DMS79 (cell line): ENCODE data around the gene ARL14.

Experiments
- DNase-seq: peaks from one replicate; lab custom pipeline; 2025; lab: John Stamatoyannopoulos, UW

The ARL14 gene

GRCh38 chr3:160676547-160677303 is at the start of gene ARL14:
ARL14 (plus strand) TSS chr3:160677160; CDS start chr3:160677347, 187 bp downstream.
- DNase-seq: no peak

GRCh38 chr3:160629491-160629890 is 47.5 kb upstream of the ARL14 start:
- no peak for DNase-seq

GRCh38 chr3:160633361-160634083 is 43.4 kb upstream of the ARL14 start:
- no peak for DNase-seq

DNA sequence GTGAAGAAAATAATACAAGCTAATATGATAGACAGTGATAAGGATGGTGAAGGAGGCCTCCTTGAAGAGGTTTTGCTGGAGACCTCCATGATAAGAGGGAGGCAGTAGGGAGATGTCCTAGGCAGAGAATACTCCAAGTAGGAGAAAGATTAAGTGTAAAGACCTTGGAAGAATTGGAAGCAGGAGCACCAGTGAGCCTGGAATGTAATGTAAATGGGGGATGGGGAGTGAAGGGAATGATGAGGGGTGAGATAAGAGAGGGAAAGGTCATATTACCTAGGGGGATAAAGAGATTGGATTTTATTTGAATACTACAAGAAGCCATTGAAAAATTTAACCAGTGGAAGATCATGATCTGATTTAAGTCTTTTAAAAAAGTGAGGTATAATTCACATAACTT is 41.7 kb upstream of the ARL14 start:
- no peak for DNase-seq

DNA sequence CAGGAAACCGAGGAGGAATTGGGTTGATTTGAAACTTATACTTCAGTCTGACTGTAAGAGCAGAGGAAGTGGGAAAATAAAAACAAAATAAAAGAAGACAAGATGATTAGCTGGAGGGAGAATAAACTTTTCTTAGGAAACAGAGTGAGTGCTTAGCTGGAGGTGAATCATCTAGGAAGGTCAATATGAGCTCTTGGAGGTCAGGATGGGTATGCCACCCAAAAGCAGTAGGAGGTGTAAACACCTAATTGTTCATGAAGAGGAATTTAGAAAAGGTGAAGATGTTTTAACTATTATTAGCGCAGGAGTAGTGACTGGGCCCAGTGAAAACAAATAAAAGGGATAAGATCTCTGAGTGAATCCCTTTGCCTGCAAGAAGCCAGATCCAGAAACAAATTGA is 39.9 kb upstream of the ARL14 start:
- DNase-seq: no peak

GRCh38 chr3:160638184-160638583 is 38.8 kb upstream of the ARL14 start:
- no peak for DNase-seq

DNA sequence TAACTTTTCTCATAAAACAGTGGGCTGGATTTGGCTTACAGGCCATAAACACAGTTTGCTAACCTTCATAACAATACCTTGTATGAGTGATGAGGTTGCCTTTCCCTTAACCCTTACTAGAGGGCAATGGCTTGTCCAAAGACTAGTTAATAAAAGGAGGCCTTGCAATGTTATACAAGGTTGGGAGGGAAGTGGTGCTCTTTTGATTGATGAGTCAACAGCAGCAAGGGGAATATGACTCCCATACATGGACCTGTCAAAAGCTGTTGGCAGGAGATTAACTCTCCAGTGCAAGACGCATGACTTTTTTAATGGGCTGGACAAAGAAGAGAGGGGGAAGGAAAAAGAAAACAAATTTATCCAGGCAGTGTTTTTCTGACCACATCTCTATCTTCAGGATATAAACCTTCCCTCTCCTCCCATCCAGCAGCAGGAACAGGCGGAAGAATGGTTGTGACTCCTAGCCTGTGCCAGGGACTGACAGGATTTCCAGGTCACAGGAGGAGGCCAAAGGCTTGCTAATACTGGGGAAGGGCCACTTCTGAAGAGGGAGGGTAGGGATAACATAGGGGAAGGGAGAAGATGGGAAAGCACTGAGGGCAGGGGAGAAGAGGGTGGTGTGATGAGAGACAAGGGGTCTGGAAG is 35.2 kb upstream of the ARL14 start:
- no peak for DNase-seq

GRCh38 chr3:160643994-160644393 is 33.0 kb upstream of the ARL14 start:
- DNase-seq: no peak

DNA sequence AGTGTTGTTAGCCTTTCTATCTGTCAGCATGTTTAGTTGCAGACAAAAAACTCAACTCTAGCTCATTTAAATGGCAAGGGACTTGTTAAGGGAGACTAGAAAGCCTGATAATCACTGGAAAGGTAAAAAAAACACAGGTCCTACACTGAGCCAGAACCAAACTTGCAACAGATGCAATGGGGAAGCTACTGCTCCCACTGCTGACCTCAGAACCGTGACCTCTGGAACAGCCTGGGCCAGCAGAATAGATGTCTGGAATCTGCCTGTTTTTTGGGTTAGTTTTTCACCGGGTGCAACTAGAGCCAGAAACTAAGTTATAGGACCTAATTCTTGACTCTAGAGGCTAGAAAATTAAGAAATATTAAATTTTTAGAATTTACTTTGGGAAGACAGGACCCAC is 32.5 kb upstream of the ARL14 start:
- no peak for DNase-seq

- DNase-seq: no peak
Measured at GRCh38 chr3:160648701-160649100, 28.3 kb upstream of the ARL14 start.

- DNase-seq: no peak
Measured at GRCh38 chr3:160649596-160649995, 27.4 kb upstream of the ARL14 start.

GRCh38 chr3:160653512-160653911 is 23.4 kb upstream of the ARL14 start:
- no peak for DNase-seq

- no peak for DNase-seq
Measured at GRCh38 chr3:160660902-160661301, 16.1 kb upstream of the ARL14 start.

DNA sequence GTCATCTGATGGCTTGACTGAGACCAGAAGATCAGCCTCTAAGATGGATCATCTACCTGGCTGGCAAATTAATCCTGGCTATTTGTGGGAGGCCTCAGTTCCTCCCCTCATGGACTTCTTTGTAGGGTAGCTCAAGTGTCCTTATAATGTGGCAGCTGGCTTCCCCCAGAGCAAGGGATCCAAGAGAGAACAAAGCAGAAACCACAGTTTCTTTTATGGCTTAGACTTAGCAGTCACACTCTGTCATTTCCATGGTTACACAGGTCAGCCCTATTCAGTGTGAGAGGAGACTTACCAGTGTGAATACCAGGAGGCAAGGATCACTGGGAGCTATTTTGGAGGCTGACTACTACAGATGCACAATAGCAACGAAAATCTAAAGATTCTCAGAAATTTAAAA is 15.3 kb upstream of the ARL14 start:
- peak; percentile 23 for DNase-seq

- no peak for DNase-seq
Measured at GRCh38 chr3:160665231-160665630, 11.7 kb upstream of the ARL14 start.

- no peak for DNase-seq
Measured at GRCh38 chr3:160665784-160666526, 11.0 kb upstream of the ARL14 start.

- no peak for DNase-seq
Measured at GRCh38 chr3:160667452-160667851, 9.5 kb upstream of the ARL14 start.

- DNase-seq: no peak
Measured at GRCh38 chr3:160668454-160668853, 8.5 kb upstream of the ARL14 start.

DNA sequence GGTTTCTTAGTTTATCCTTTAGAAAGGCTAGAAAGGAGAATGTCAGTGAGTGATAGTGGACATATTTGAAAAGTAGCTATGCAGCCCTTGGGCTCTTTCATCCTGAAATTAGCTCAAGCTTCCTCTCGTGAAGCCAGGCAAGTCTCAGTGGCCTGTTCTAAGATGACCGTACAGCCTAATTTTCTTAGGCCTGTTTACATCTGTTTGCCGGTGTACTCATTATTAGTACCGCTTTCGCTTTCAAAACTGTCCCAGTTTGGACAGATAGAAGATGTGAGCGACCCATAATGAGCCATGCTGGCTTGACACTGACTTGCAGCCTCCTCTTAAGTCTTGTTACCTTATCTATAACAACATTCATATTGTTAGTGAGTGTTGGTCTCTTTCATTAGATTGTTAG is 5.7 kb upstream of the ARL14 start:
- no peak for DNase-seq

GRCh38 chr3:160671995-160672394 is 5.0 kb upstream of the ARL14 start:
- no peak for DNase-seq

- no peak for DNase-seq
Measured at GRCh38 chr3:160673188-160673587, 3.8 kb upstream of the ARL14 start.

DNA sequence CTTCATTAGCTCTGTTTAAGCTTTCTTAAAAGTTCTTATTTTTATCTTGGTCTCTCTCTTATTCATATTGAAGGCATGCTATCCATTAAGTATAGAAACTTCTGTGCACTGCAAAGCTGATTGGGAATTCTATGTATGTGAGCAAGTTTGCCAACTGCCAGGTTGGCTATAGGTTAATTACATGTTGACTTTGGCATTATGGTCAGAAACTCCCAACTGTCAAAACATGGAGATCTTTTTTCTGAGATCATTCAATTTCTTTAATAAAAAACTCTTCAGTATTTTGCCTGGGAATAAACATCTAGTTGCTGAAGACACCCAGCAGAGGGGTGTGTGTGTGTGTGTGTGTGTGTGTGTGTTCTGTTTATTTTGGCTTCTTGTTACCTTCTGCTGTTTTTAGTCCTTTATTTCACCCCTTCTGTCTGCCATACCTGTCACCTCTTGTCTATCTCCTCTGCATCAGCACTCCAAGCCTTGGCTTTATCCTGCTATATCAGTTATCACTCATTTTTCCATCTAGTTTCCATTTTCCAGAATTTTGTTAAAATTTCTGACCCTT is 1.3 kb upstream of the ARL14 start:
- no peak for DNase-seq
